Duodenal mucosa (tissue), 2 donors: ENCODE results near the gene CMIP.

Experiments
- H3K27ac ChIP-seq: one replicate; pipeline ENCODE4 v1.7.0; 2013; ENCODE audit warnings: low read depth, low read length
- H3K27me3 ChIP-seq, 2 donors: one replicate each; pipeline ENCODE4 v1.7.0; 2013; ENCODE audit warnings: low read length in 2 of 2, control low read depth in 1 of 2; ENCODE audit not compliant: insufficient read depth in 2 of 2, control insufficient read depth in 1 of 2
- H3K36me3 ChIP-seq, 2 donors: one replicate each; pipeline ENCODE4 v1.7.0; 2013; ENCODE audit warnings: low read length in 2 of 2, control low read depth in 1 of 2; ENCODE audit not compliant: insufficient read depth in 2 of 2, control insufficient read depth in 1 of 2
- H3K4me1 ChIP-seq, 2 donors: one replicate each; pipeline ENCODE4 v1.7.0; 2013; ENCODE audit warnings: low read length in 2 of 2, control low read depth in 1 of 2; ENCODE audit not compliant: insufficient read depth in 2 of 2, control insufficient read depth in 1 of 2
- H3K4me3 ChIP-seq, 2 donors: one replicate each; pipeline ENCODE4 v1.7.0; 2013; ENCODE audit warnings: low read length in 2 of 2, low read depth in 1 of 2
- H3K9ac ChIP-seq, 2 donors: one replicate each; pipeline ENCODE4 v1.7.0; 2013; ENCODE audit warnings: low read length in 2 of 2, low read depth in 1 of 2
- H3K9me3 ChIP-seq, 2 donors: one replicate each; pipeline ENCODE4 v1.7.0; 2013; ENCODE audit warnings: low read length in 2 of 2, control low read depth in 1 of 2; ENCODE audit not compliant: control insufficient read depth in 1 of 2

Gene CMIP

DNA sequence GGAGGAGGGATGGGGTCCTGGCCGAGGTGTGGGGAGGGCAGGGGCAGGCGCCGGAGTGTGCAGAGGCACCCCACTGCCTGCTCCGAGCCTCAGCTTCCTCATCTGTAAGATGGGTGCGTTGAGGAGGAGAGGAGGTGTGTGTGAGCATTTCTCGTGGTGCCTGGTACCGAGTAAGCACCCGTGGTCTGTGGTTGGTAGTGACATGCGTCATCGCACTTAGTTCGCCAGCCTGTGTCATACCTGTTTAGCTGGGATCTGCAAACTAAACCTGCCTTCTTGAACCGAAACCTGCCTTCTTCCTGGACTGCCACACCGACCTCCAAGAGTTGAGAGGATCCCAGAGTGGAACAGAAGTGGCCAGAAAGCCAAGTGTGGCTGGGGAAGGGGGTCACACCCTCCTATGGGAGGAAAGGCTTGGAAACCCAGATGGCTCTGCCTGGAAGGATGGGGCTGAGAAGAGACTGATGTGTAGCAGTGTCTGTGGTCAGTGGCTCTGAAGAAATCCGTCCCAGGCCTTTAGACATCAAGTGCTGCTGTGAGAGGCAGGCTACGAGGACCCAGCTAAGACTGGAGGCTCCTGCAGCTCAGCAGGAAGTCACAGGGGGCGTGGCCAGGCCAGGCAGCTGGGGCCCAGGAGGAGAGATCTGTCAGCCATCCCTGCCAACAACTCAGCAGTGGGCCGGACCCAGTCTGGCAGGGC is 171.9 kb downstream of the CMIP start:
- Histone ChIP-seq H3K36me3 (peaks cover 21 to 63% of the 10 kb centered on the region in 2 donors), H3K4me3 (no peak overlapping the region), H3K9ac (peak overlapping the region in 1 of 2 donors; percentile 2)

DNA sequence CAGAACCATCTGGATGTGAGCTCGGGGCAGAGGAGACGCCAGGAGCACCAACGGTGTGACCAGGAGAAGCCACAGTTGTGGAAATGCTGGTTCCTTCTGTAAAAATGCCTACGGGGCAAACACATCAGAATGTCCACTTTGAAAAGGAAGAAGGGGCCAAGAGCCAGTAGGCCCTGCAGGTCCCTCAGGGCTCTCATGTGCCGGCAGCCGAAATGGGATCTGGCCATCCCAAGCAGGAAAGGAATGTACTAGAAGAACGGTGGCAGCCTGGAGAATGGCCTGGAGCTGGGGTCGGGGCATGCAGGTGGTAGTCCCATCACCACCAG is 172.4 kb downstream of the CMIP start:
- peaks cover 13 to 27% of the 10 kb centered on the region in 2 donors for H3K4me1 ChIP-seq
- H3K9me3 ChIP-seq, result no peaks in the 10 kb centered on the region
- peak overlapping the region; percentile 60 for H3K27ac ChIP-seq
- no peak overlapping the region for H3K4me3 ChIP-seq
- H3K36me3 ChIP-seq, result peaks cover 24 to 65% of the 10 kb centered on the region in 2 donors
- H3K27me3 ChIP-seq, result no peaks in the 10 kb centered on the region
- peak overlapping the region in 1 of 2 donors; percentile 2 for H3K9ac ChIP-seq

More for the DNA sequence above, 171.9 kb downstream of the CMIP start:
- no peaks in the 10 kb centered on the region for H3K9me3 ChIP-seq
- peaks cover 13 to 27% of the 10 kb centered on the region in 2 donors for H3K4me1 ChIP-seq
- H3K27ac ChIP-seq, result peak overlapping the region; percentile 60
- H3K27me3 ChIP-seq, result no peaks in the 10 kb centered on the region

DNA sequence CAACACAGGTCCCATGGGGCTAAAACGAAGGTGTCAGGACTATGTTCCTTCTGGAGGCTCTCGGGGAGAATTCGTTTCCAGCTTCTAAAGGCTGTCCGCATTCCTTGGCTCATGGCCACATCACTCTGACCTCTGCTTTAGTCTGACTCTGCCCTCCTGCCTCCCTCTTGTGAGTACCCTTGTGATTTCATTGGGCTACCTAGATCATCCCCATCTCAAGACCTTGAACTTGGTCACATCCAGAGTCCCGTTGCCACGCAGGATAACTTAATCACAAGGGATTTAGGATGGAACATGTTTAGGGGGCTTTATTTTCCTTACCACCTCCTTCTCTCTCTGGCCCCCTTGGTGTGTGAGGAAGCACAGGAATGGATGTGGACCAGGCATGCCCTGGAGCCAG is 173.6 kb downstream of the CMIP start:
- Histone ChIP-seq H3K4me3 (no peak overlapping the region), H3K27me3 (no peaks in the 10 kb centered on the region), H3K36me3 (peaks cover 23 to 67% of the 10 kb centered on the region in 2 donors), H3K27ac (no peak overlapping the region), H3K4me1 (peaks cover 15 to 24% of the 10 kb centered on the region in 2 donors), H3K9ac (no peak overlapping the region), H3K9me3 (no peaks in the 10 kb centered on the region)

DNA sequence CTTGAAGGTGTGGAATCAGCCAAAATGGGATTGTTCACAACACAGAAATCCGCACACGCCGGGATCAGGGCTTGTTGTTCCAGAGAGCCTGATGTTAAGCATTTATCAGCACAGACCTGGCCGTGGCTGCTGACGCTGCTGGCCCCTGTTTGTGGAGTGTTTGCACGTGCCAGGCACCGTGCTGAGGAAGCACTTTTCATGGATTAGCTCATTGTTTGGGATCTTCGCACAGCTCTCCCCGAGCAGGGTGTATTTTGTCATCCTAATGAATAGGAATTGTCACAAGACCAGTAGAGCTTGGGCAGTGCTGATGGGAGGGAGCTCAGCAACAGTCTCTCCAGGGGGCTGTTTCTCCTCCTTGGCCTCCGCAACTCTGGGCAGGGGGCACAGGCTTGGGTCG is 174.1 kb downstream of the CMIP start:
- Histone ChIP-seq H3K4me1 (peaks cover 17 to 23% of the 10 kb centered on the region in 2 donors), H3K9ac (no peak overlapping the region), H3K9me3 (no peaks in the 10 kb centered on the region), H3K27me3 (no peaks in the 10 kb centered on the region), H3K27ac (no peak overlapping the region), H3K36me3 (peaks cover 23 to 65% of the 10 kb centered on the region in 2 donors), H3K4me3 (no peak overlapping the region)

DNA sequence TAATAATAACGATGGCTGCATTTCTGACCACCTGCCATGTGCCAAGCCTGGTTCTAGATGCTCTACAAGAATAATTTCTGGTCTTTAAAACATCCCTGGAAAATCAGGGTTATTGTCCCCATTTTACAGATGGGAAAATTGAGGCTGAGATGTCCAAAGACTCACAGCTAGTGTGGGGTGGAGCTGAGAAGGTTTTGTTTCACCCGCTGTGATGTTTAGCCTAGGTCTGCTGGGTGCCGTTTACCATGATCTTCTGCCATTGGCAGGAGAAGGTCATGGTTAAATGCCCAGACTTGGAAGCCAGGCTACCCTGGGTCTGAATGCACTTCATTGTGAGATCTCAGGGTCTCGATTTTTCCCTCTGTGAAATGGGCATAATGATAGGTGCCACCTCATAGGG is 175.4 kb downstream of the CMIP start:
- no peak overlapping the region for H3K27ac ChIP-seq
- H3K4me1 ChIP-seq, result peaks cover 19 to 24% of the 10 kb centered on the region in 2 donors
- H3K9me3 ChIP-seq, result no peaks in the 10 kb centered on the region
- no peak overlapping the region for H3K9ac ChIP-seq
- H3K27me3 ChIP-seq, result no peaks in the 10 kb centered on the region
- H3K36me3 ChIP-seq, result peaks cover 27 to 56% of the 10 kb centered on the region in 2 donors
- H3K4me3 ChIP-seq, result no peak overlapping the region

DNA sequence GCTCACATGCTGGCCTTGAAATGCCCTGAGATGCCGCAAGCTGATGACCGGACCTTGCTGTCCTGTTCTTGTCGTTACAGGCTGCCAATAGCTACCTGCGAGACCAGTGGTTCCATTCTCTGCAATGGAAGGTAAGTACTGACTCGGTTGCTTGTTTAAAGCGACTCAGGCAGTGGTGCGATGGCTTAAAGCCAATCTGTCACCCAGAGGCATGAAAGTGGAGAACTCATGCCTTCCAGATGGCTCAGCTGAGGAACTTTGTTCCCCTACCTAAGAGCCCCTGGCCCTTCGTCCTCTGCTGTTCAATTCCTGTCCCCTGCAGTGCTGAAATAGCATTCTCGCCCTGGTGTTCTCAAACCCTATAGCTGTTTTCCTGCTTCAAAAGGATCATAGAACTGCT is 176.2 kb downstream of the CMIP start:
- Histone ChIP-seq H3K4me1 (peaks cover 26 to 31% of the 10 kb centered on the region in 2 donors), H3K27me3 (no peaks in the 10 kb centered on the region), H3K9ac (no peak overlapping the region), H3K4me3 (no peak overlapping the region), H3K9me3 (no peaks in the 10 kb centered on the region), H3K36me3 (peaks cover 27 to 55% of the 10 kb centered on the region in 2 donors), H3K27ac (no peak overlapping the region)

DNA sequence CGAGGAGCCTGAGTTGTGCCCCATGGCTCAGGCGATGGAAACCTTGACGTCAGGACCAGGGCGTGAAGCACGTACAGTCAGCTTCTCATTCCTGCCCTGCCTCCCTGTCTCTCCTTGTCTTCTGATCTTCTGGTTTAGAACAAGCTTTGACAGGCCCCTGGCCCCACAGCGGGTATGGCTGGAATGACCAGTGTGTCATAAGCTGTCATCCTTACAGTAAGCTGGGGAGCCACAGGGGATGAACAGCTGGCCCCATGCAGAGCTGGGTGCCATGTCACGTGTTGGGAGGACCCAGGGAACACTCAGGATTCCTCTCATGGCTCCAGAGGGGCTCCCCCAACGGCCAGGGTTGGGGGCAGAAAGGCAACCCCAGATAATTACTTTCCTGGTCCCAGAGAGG is 176.9 kb downstream of the CMIP start:
- no peak overlapping the region for H3K4me3 ChIP-seq
- H3K9ac ChIP-seq, result no peak overlapping the region
- H3K27ac ChIP-seq, result no peak overlapping the region
- no peaks in the 10 kb centered on the region for H3K27me3 ChIP-seq
- no peaks in the 10 kb centered on the region for H3K9me3 ChIP-seq
- peaks cover 21 to 33% of the 10 kb centered on the region in 2 donors for H3K4me1 ChIP-seq
- H3K36me3 ChIP-seq, result peaks cover 27 to 55% of the 10 kb centered on the region in 2 donors

DNA sequence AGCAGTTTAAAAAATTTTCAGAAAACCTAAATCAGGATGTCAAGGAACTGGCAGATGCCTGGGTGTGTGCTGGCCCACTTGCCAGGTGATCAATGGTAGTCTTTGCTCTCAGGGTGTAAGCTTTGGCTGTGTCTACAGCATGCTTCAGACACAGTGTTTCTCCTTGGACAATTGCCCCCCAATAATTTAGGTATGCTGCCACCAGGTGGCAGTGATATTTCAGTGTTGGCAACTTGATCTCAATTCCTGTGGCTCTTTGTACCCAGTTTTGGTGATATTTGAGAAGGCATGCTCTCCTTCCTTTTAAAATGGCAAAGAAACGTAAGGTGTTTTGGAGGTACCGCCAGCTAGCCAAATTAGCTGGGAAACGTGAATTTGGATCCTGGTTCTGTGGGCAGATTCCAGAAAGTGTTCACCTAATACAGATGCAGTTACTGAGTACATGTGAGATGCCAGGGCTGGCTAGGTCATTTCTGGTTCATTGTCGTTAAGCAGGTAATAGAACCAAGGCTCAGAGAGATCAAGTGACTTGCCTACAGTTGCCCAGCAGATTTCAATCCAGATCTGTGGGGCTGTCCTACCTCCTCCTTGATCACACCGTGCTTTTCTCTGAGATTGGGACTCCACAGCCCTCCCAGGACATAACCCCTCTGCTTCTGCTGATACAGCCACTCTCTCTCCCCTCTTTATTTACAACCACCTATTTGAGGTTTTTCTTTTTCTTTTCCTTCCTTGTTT is 178.9 kb downstream of the CMIP start:
- no peak overlapping the region for H3K27ac ChIP-seq
- H3K27me3 ChIP-seq, result no peaks in the 10 kb centered on the region
- H3K4me1 ChIP-seq, result peaks cover 14 to 25% of the 10 kb centered on the region in 2 donors
- peak overlapping the region in 1 of 2 donors; percentile 15 for H3K9ac ChIP-seq
- H3K36me3 ChIP-seq, result peaks cover 23 to 39% of the 10 kb centered on the region in 2 donors
- H3K9me3 ChIP-seq, result no peaks in the 10 kb centered on the region
- no peak overlapping the region for H3K4me3 ChIP-seq

DNA sequence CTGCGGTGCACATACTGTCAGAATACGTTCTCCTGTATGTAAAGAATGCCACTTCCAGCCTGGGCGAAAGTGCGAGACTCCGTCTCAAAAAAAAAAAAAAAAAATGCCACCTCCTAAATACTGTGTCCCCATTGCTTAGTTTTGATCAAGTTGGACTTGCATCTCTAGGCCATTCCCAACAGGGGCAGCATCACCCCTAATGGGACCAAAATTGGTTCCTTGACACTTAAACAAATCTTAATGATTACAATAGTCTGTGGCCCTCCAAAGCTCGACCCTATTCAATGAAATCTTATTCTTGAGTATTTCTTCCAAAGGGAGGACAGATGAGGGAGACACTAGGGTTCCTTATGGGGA is 179.8 kb downstream of the CMIP start:
- Histone ChIP-seq H3K4me1 (peaks cover 14 to 25% of the 10 kb centered on the region in 2 donors), H3K36me3 (peaks cover 20 to 34% of the 10 kb centered on the region in 2 donors), H3K9me3 (no peaks in the 10 kb centered on the region), H3K4me3 (no peak overlapping the region), H3K27ac (no peak overlapping the region), H3K9ac (peak overlapping the region in 1 of 2 donors; percentile 4), H3K27me3 (no peaks in the 10 kb centered on the region)

DNA sequence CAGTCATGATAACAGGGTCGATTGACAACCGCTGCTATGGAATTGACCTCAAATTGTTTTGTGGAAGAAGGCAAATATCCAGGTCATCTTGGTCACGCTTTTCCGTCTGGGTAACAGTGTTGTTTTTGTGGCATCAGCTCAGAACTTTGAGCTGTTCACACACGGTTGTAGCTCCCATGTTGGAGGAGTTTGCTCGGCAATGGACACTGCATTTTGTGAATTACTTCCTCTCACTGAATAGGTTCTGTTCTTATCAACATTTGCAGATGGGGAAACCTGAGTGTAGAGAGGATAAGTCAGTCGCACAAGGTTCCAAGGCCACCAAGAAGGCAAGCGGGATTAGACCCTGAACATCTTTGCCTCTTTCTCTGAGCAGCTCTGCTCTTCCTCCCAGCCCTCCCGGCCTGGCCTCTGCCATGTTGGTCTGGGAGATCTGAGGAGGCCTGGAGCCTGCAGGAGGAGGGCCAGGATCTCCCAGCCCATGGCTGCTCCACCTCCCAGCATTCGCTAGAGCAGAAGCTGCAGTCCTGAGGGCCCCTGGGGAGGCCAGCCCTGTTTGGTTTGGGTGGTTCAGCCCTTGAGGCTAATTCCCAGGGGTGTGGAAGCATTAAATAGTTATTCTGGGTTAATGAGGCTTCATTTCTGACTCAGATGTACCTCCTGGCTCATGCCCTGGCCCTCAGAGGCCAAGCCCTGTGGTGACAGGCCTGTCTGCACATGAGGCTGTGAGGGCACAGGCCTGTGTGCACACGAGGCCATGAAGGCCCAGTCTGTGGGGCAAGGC is 180.3 kb downstream of the CMIP start:
- Histone ChIP-seq H3K9ac (peak overlapping the region in 1 of 2 donors; percentile 4), H3K27me3 (no peaks in the 10 kb centered on the region), H3K9me3 (no peaks in the 10 kb centered on the region), H3K36me3 (peaks cover 20 to 36% of the 10 kb centered on the region in 2 donors), H3K4me1 (peaks cover 14 to 25% of the 10 kb centered on the region in 2 donors), H3K4me3 (no peak overlapping the region), H3K27ac (no peak overlapping the region)
